ENCODE measurements around the gene VAPB. TPM values are rescaled to one million over a fixed set of nuclear protein-coding genes. Genes with fewer than 3 reads are reported as not detected.
A peak's percentile ranks its signal among the peaks of the same experiment; 100 is the strongest.

VAPB gene
- total RNA-seq, 1 donor from 2014 or later: 21.6 TPM

GRCh38 chr20:58457083-58457695 lies 68.2 kb downstream of the VAPB start:
- Histone ChIP-seq H3K27me3 (no peaks in the 10 kb centered on the region), H3K9me3 (no peaks in the 10 kb centered on the region), H3K27ac (no peak overlapping the region), H3K36me3 (no peaks in the 10 kb centered on the region), H3K4me3 (no peak overlapping the region), H3K4me1 (no peaks in the 10 kb centered on the region)
- peak in 1 of 2 donors; percentile 17 for TF ChIP-seq POLR2AphosphoS5 (IDR thresholded peaks at IDR 0.05; ENCODE audit: insufficient read depth in 1 of 2, low read depth in 1 of 2)
- TF ChIP-seq CTCF (IDR thresholded peaks at IDR 0.05): no peak
- no peak for DNase-seq (ENCODE audit: extremely low spot score in 2 of 2)
- intact Hi-C loops (cut with DNase I): no loop called here

- no peak for DNase-seq (ENCODE audit: extremely low spot score in 2 of 2)
- TF ChIP-seq CTCF (IDR thresholded peaks at IDR 0.05) (no peak), POLR2AphosphoS5 (IDR thresholded peaks at IDR 0.05; ENCODE audit: insufficient read depth in 1 of 2, low read depth in 1 of 2) (no peak), POLR2A (IDR thresholded peaks at IDR 0.05) (no peak)
- H3K36me3 ChIP-seq: no peaks in the 10 kb centered on the region
- no peaks in the 10 kb centered on the region for H3K27me3 ChIP-seq
- H3K27ac ChIP-seq: no peak overlapping the region
- H3K9me3 ChIP-seq: no peaks in the 10 kb centered on the region
- H3K4me3 ChIP-seq: no peak overlapping the region
- no peaks in the 10 kb centered on the region for H3K4me1 ChIP-seq
- intact Hi-C loops (cut with DNase I): no loop called here
Measured at GRCh38 chr20:58458342-58459057, 69.5 kb downstream of the VAPB start.

- Histone ChIP-seq H3K9me3 (no peaks in the 10 kb centered on the region), H3K4me1 (no peaks in the 10 kb centered on the region), H3K27me3 (no peaks in the 10 kb centered on the region), H3K4me3 (no peak overlapping the region), H3K27ac (no peak overlapping the region), H3K36me3 (no peaks in the 10 kb centered on the region)
- DNase-seq (ENCODE audit: extremely low spot score in 2 of 2): no peak
- TF ChIP-seq POLR2A (IDR thresholded peaks at IDR 0.05) (no peak), POLR2AphosphoS5 (IDR thresholded peaks at IDR 0.05; ENCODE audit: insufficient read depth in 1 of 2, low read depth in 1 of 2) (no peak), CTCF (IDR thresholded peaks at IDR 0.05) (no peak)
- intact Hi-C loops (cut with DNase I): no loop called here
Measured at GRCh38 chr20:58459058-58459750, 70.2 kb downstream of the VAPB start.

- DNase-seq (ENCODE audit: extremely low spot score in 2 of 2): no peak
- no peak overlapping the region for H3K4me3 ChIP-seq
- intact Hi-C loops (cut with DNase I): no loop called here
- H3K36me3 ChIP-seq: no peaks in the 10 kb centered on the region
- no peaks in the 10 kb centered on the region for H3K9me3 ChIP-seq
- H3K27ac ChIP-seq: no peak overlapping the region
- TF ChIP-seq POLR2AphosphoS5 (IDR thresholded peaks at IDR 0.05; ENCODE audit: insufficient read depth in 1 of 2, low read depth in 1 of 2): no peak
- no peak for TF ChIP-seq CTCF (IDR thresholded peaks at IDR 0.05)
- TF ChIP-seq POLR2A (IDR thresholded peaks at IDR 0.05): no peak
- no peaks in the 10 kb centered on the region for H3K4me1 ChIP-seq
- H3K27me3 ChIP-seq: no peaks in the 10 kb centered on the region
Measured at GRCh38 chr20:58461104-58461503, 72.1 kb downstream of the VAPB start.

- intact Hi-C loops (cut with DNase I): no loop called here
- Histone ChIP-seq H3K36me3 (no peaks in the 10 kb centered on the region), H3K9me3 (no peaks in the 10 kb centered on the region)
Measured at GRCh38 chr20:58461899-58462298, 72.9 kb downstream of the VAPB start.

More at GRCh38 chr20:58461899-58462298, 72.9 kb downstream of the VAPB start:
- H3K4me1 ChIP-seq: no peaks in the 10 kb centered on the region
- no peak overlapping the region for H3K27ac ChIP-seq
- H3K27me3 ChIP-seq: no peaks in the 10 kb centered on the region
- TF ChIP-seq CTCF (IDR thresholded peaks at IDR 0.05): no peak
- no peak for TF ChIP-seq POLR2AphosphoS5 (IDR thresholded peaks at IDR 0.05; ENCODE audit: insufficient read depth in 1 of 2, low read depth in 1 of 2)
- no peak for TF ChIP-seq POLR2A (IDR thresholded peaks at IDR 0.05)
- DNase-seq (ENCODE audit: extremely low spot score in 2 of 2): no peak
- H3K4me3 ChIP-seq: no peak overlapping the region

Data from vagina (tissue), 2 donors.